Adrenal gland (tissue), 5 donors: ENCODE measurements around the gene NACC2.

ENCODE experiments used
- CTCF ChIP-seq, 6 experiments: fragments of 450-650 bp in 4 of 6; fragments of 200-600 bp in 2 of 6; sonication (generic) in 1 of 6; IDR thresholded peaks; 1 replicate in 5 of 6; 2 replicates in 1 of 6; pipeline versions ENCODE4 v1.5.1 to v1.8.0; 2016 to 2021; ENCODE audit warnings: antibody characterized with exemption in 6 of 6, mild to moderate bottlenecking in 2 of 6, moderate library complexity in 1 of 6
- POLR2A ChIP-seq, 2 donors: fragments of 450-650 bp; IDR thresholded peaks; one replicate each; pipeline ENCODE4 v1.6.1; 2017; ENCODE audit warnings: antibody characterized with exemption in 2 of 2, mild to moderate bottlenecking in 2 of 2, moderate library complexity in 1 of 2
- donor health status: DM: no; HTN: no; CAD: no.

GRCh38 chr9:136090056-136090735 lies 4.9 kb downstream of the NACC2 start:
- TF ChIP-seq CTCF (IDR thresholded peaks at IDR 0.05) (no peak), POLR2A (IDR thresholded peaks at IDR 0.05) (no peak)
